ENCODE data around the gene ARPC5.

Gene ARPC5

GRCh38 chr1:183589874-183590243 is 45.7 kb downstream of the ARPC5 start:
- TF ChIP-seq CTCF (IDR thresholded peaks at IDR 0.05; ENCODE audit: low read length) (no peak), EZH2 (IDR thresholded peaks at IDR 0.05; ENCODE audit: borderline replicate concordance, low read length) (no peak)
- Histone ChIP-seq H3K79me2 (ENCODE audit: insufficient read depth, low read length) (no peaks in the 10 kb centered on the region), H3K4me3 (ENCODE audit: low read depth, low read length, poor library complexity, severe bottlenecking) (no peak overlapping the region), H3F3A (ENCODE audit: insufficient read depth, low read length) (no peaks in the 10 kb centered on the region), H2AFZ (ENCODE audit: low read length) (no peak overlapping the region), H3K27me3 (ENCODE audit: insufficient read depth, low read length) (no peaks in the 10 kb centered on the region), H4K20me1 (ENCODE audit: insufficient read depth, low read length) (no peaks in the 10 kb centered on the region), H3K27ac (ENCODE audit: low read depth, low read length, poor library complexity, severe bottlenecking) (no peak overlapping the region), H3K9me2 (ENCODE audit: low read depth, low read length) (no peaks in the 10 kb centered on the region), H3K36me3 (ENCODE audit: insufficient read depth, low read length) (no peaks in the 10 kb centered on the region), H3K4me1 (ENCODE audit: insufficient read depth, low read length, severe bottlenecking) (peaks cover 6% of the 10 kb centered on the region), H3K9ac (ENCODE audit: low read length) (no peak overlapping the region), H3K9me3 (ENCODE audit: low read length) (no peaks in the 10 kb centered on the region), H3K4me2 (ENCODE audit: low read length) (no peak overlapping the region)

- Histone ChIP-seq H2AFZ (ENCODE audit: low read length) (no peak overlapping the region), H3K27me3 (ENCODE audit: insufficient read depth, low read length) (no peaks in the 10 kb centered on the region), H3K36me3 (ENCODE audit: insufficient read depth, low read length) (no peaks in the 10 kb centered on the region), H3K9ac (ENCODE audit: low read length) (no peak overlapping the region), H3K4me2 (ENCODE audit: low read length) (no peak overlapping the region), H3K79me2 (ENCODE audit: insufficient read depth, low read length) (no peaks in the 10 kb centered on the region), H3K9me2 (ENCODE audit: low read depth, low read length) (no peaks in the 10 kb centered on the region), H3K4me3 (ENCODE audit: low read depth, low read length, poor library complexity, severe bottlenecking) (no peak overlapping the region), H3K27ac (ENCODE audit: low read depth, low read length, poor library complexity, severe bottlenecking) (no peak overlapping the region), H3F3A (ENCODE audit: insufficient read depth, low read length) (no peaks in the 10 kb centered on the region), H3K9me3 (ENCODE audit: low read length) (no peaks in the 10 kb centered on the region), H3K4me1 (ENCODE audit: insufficient read depth, low read length, severe bottlenecking) (peaks cover 6% of the 10 kb centered on the region), H4K20me1 (ENCODE audit: insufficient read depth, low read length) (no peaks in the 10 kb centered on the region)
- no peak for TF ChIP-seq CTCF (IDR thresholded peaks at IDR 0.05; ENCODE audit: low read length)
- TF ChIP-seq EZH2 (IDR thresholded peaks at IDR 0.05; ENCODE audit: borderline replicate concordance, low read length) = no peak
Observed at GRCh38 chr1:183589384-183589783, 46.2 kb downstream of the ARPC5 start.

- Histone ChIP-seq H3K4me3 (ENCODE audit: low read depth, low read length, poor library complexity, severe bottlenecking) (no peak overlapping the region), H3K9ac (ENCODE audit: low read length) (no peak overlapping the region), H3K4me2 (ENCODE audit: low read length) (no peak overlapping the region)
Observed at GRCh38 chr1:183588827-183589226, 46.8 kb downstream of the ARPC5 start.

More at GRCh38 chr1:183588827-183589226, 46.8 kb downstream of the ARPC5 start:
- Histone ChIP-seq H3K9me3 (ENCODE audit: low read length) (no peaks in the 10 kb centered on the region), H2AFZ (ENCODE audit: low read length) (no peak overlapping the region), H3K79me2 (ENCODE audit: insufficient read depth, low read length) (no peaks in the 10 kb centered on the region), H4K20me1 (ENCODE audit: insufficient read depth, low read length) (no peaks in the 10 kb centered on the region), H3K36me3 (ENCODE audit: insufficient read depth, low read length) (no peaks in the 10 kb centered on the region), H3F3A (ENCODE audit: insufficient read depth, low read length) (no peaks in the 10 kb centered on the region), H3K4me1 (ENCODE audit: insufficient read depth, low read length, severe bottlenecking) (peaks cover 6% of the 10 kb centered on the region), H3K27me3 (ENCODE audit: insufficient read depth, low read length) (no peaks in the 10 kb centered on the region), H3K27ac (ENCODE audit: low read depth, low read length, poor library complexity, severe bottlenecking) (no peak overlapping the region), H3K9me2 (ENCODE audit: low read depth, low read length) (no peaks in the 10 kb centered on the region)
- TF ChIP-seq EZH2 (IDR thresholded peaks at IDR 0.05; ENCODE audit: borderline replicate concordance, low read length) = no peak
- TF ChIP-seq CTCF (IDR thresholded peaks at IDR 0.05; ENCODE audit: low read length) = no peak

Measured in OCI-LY1 (cell line).